Measurements from ENCODE around the gene PRKAR1B. TPM values are rescaled to one million over a fixed set of nuclear protein-coding genes. Genes with fewer than 3 reads are reported as not detected.
A peak's percentile ranks its signal among the peaks of the same experiment; 100 is the strongest.

PRKAR1B gene
- total and polyA plus RNA-seq, 9 donors, result 14.3 to 49.0 (median 34.0) TPM

- Histone ChIP-seq H3K27ac (no peak overlapping the region), H3K27me3 (no peaks in the 10 kb centered on the region), H3K4me1 (ENCODE audit: insufficient read depth) (peaks cover 2% of the 10 kb centered on the region), H3K4me3 (no peak overlapping the region), H3K9me3 (no peaks in the 10 kb centered on the region), H3K36me3 (no peaks in the 10 kb centered on the region)
- intact Hi-C loops (cut with DNase I), result loop anchor here in 2 of 4 donors (10.0 kb wide), 2 partner anchors 58 to 98 kb away; no protein-coding TSS in a partner anchor
- no peak for DNase-seq
- TF ChIP-seq POLR2A (IDR thresholded peaks at IDR 0.05) (no peak), CTCF (IDR thresholded peaks at IDR 0.05) (no peak), EP300 (IDR thresholded peaks at IDR 0.05) (no peak)
- 68 to 81% (median 77%) methylated on average over 5 of the region's 5 CpGs for WGBS, 3 donors
Observed at GRCh38 chr7:762885-763284, 35.8 kb upstream of the PRKAR1B start.

- H3K36me3 ChIP-seq, result no peaks in the 10 kb centered on the region
- WGBS, 3 donors, result 94 to 96% (median 95%) methylated on average over 10 to 11 of the region's 11 CpGs
Observed at GRCh38 chr7:761631-762030, 34.5 kb upstream of the PRKAR1B start.

GRCh38 chr7:761101-761500 is 34.0 kb upstream of the PRKAR1B start:
- Histone ChIP-seq H3K36me3 (no peaks in the 10 kb centered on the region), H3K27me3 (no peaks in the 10 kb centered on the region), H3K4me3 (no peak overlapping the region), H3K4me1 (ENCODE audit: insufficient read depth) (peaks cover 2% of the 10 kb centered on the region), H3K27ac (no peak overlapping the region), H3K9me3 (no peaks in the 10 kb centered on the region)
- intact Hi-C loops (cut with DNase I), result loop anchor here in 2 of 4 donors (10.0 kb wide), 2 partner anchors 56 to 96 kb away; no protein-coding TSS in a partner anchor
- peak in 1 of 5 donors; percentile 19 for DNase-seq
- 93 to 97% (median 97%) methylated on average over 12 of the region's 12 CpGs for WGBS, 3 donors
- TF ChIP-seq POLR2A (IDR thresholded peaks at IDR 0.05), result no peak
- no peak for TF ChIP-seq EP300 (IDR thresholded peaks at IDR 0.05)
- no peak for TF ChIP-seq CTCF (IDR thresholded peaks at IDR 0.05)

More at GRCh38 chr7:761631-762030, 34.5 kb upstream of the PRKAR1B start:
- H3K27ac ChIP-seq, result no peak overlapping the region
- no peak for DNase-seq
- TF ChIP-seq POLR2A (IDR thresholded peaks at IDR 0.05) (no peak), CTCF (IDR thresholded peaks at IDR 0.05) (no peak), EP300 (IDR thresholded peaks at IDR 0.05) (no peak)
- no peak overlapping the region for H3K4me3 ChIP-seq
- intact Hi-C loops (cut with DNase I), result loop anchor here in 2 of 4 donors (10.0 kb wide), 2 partner anchors 57 to 97 kb away; no protein-coding TSS in a partner anchor
- H3K27me3 ChIP-seq, result no peaks in the 10 kb centered on the region
- no peaks in the 10 kb centered on the region for H3K9me3 ChIP-seq
- peaks cover 2% of the 10 kb centered on the region for H3K4me1 ChIP-seq (ENCODE audit: insufficient read depth)

GRCh38 chr7:760006-760405 is 32.9 kb upstream of the PRKAR1B start:
- no peak for TF ChIP-seq CTCF (IDR thresholded peaks at IDR 0.05)
- TF ChIP-seq EP300 (IDR thresholded peaks at IDR 0.05), result no peak
- no peak for TF ChIP-seq POLR2A (IDR thresholded peaks at IDR 0.05)
- WGBS, 3 donors, result 14 to 36% (median 19%) methylated on average over 16 of the region's 16 CpGs
- DNase-seq, result peak; percentile 74 to 84 (median 79)
- Histone ChIP-seq H3K27me3 (no peaks in the 10 kb centered on the region), H3K36me3 (no peaks in the 10 kb centered on the region), H3K9me3 (no peaks in the 10 kb centered on the region), H3K4me1 (ENCODE audit: insufficient read depth) (peaks cover 2% of the 10 kb centered on the region), H3K27ac (no peak overlapping the region), H3K4me3 (no peak overlapping the region)
- intact Hi-C loops (cut with DNase I), result loop anchor here in 2 of 4 donors (10.0 kb wide), 2 partner anchors 55 to 95 kb away; no protein-coding TSS in a partner anchor
